OCI-LY1 (cell line): ENCODE measurements around the gene DUSP9.

Source experiments
- H2AFZ ChIP-seq: fragments of 200-600 bp; sonication (generic), shearing (Covaris generic); 2 replicates; pipeline ENCODE4 v1.6.0; 2014; ENCODE audit warnings: antibody characterized with exemption, mild to moderate bottlenecking, low read length
- H3F3A ChIP-seq: fragments of 200-600 bp; sonication (generic), shearing (Covaris generic); 2 replicates; pipeline ENCODE4 v1.6.0; 2014; ENCODE audit warnings: mild to moderate bottlenecking, antibody characterized with exemption, low read length, moderate library complexity; ENCODE audit not compliant: insufficient read depth
- H3K27ac ChIP-seq: fragments of 200-600 bp; sonication (generic); 2 replicates; pipeline ENCODE4 v1.5.1; 2014; ENCODE audit warnings: low read length, mixed run types, mild to moderate bottlenecking, low read depth; ENCODE audit not compliant: poor library complexity, severe bottlenecking
- H3K27me3 ChIP-seq: fragments of 200-600 bp; sonication (generic); 2 replicates; pipeline ENCODE4 v1.6.0; 2014; ENCODE audit warnings: antibody characterized with exemption, mild to moderate bottlenecking, low read length, moderate library complexity; ENCODE audit not compliant: insufficient read depth
- H3K36me3 ChIP-seq: fragments of 200-600 bp; sonication (generic); 2 replicates; pipeline ENCODE4 v1.6.1; 2014; ENCODE audit warnings: mild to moderate bottlenecking, antibody characterized with exemption, low read length, moderate library complexity, mixed read lengths; ENCODE audit not compliant: insufficient read depth
- H3K4me1 ChIP-seq: fragments of 200-600 bp; sonication (generic); 2 replicates; pipeline ENCODE4 v1.5.1; 2014; ENCODE audit warnings: mild to moderate bottlenecking, low read length, moderate library complexity; ENCODE audit not compliant: insufficient read depth, severe bottlenecking
- H3K4me2 ChIP-seq: fragments of 200-600 bp; sonication (generic), shearing (Covaris generic); 2 replicates; pipeline ENCODE4 v1.6.1; 2014; ENCODE audit warnings: low read length
- H3K4me3 ChIP-seq: fragments of 200-600 bp; sonication (generic); 2 replicates; pipeline ENCODE4 v1.5.1; 2014; ENCODE audit warnings: low read length, low read depth, mild to moderate bottlenecking, mixed read lengths; ENCODE audit not compliant: poor library complexity, severe bottlenecking
- H3K79me2 ChIP-seq: fragments of 200-600 bp; shearing (Covaris generic); 2 replicates; pipeline ENCODE4 v1.6.1; 2016; ENCODE audit warnings: mixed run types, low read length, mixed read lengths; ENCODE audit not compliant: insufficient read depth
- H3K9ac ChIP-seq: fragments of 200-600 bp; sonication (generic), shearing (Covaris generic); 2 replicates; pipeline ENCODE4 v1.6.1; 2014; ENCODE audit warnings: mild to moderate bottlenecking, low read length, mixed read lengths
- H3K9me2 ChIP-seq: fragments of 200-600 bp; sonication (generic), shearing (Covaris generic); 2 replicates; pipeline ENCODE4 v1.6.1; 2014; ENCODE audit warnings: low read depth, mild to moderate bottlenecking, low read length, mixed read lengths
- H3K9me3 ChIP-seq: fragments of 200-600 bp; shearing (Covaris generic); 2 replicates; pipeline ENCODE4 v1.6.1; 2014; ENCODE audit warnings: low read length, mixed read lengths
- H4K20me1 ChIP-seq: fragments of 200-600 bp; sonication (generic), shearing (Covaris generic); 2 replicates; pipeline ENCODE4 v1.6.0; 2016; ENCODE audit warnings: mild to moderate bottlenecking, low read length; ENCODE audit not compliant: insufficient read depth
- CTCF ChIP-seq: fragments of 200-600 bp; sonication (generic), shearing (Covaris generic); IDR thresholded peaks from 2 replicates; pipeline ENCODE4 v1.5.1; 2017; ENCODE audit warnings: mild to moderate bottlenecking, antibody characterized with exemption, low read length, moderate library complexity, mixed read lengths
- EZH2 ChIP-seq: fragments of 200-600 bp; sonication (generic), shearing (Covaris generic); IDR thresholded peaks from 2 replicates; pipeline ENCODE4 v1.8.0; 2017; ENCODE audit warnings: borderline replicate concordance, mixed run types, mild to moderate bottlenecking, antibody characterized with exemption, low read length, moderate library complexity, mixed read lengths

Gene DUSP9

DNA sequence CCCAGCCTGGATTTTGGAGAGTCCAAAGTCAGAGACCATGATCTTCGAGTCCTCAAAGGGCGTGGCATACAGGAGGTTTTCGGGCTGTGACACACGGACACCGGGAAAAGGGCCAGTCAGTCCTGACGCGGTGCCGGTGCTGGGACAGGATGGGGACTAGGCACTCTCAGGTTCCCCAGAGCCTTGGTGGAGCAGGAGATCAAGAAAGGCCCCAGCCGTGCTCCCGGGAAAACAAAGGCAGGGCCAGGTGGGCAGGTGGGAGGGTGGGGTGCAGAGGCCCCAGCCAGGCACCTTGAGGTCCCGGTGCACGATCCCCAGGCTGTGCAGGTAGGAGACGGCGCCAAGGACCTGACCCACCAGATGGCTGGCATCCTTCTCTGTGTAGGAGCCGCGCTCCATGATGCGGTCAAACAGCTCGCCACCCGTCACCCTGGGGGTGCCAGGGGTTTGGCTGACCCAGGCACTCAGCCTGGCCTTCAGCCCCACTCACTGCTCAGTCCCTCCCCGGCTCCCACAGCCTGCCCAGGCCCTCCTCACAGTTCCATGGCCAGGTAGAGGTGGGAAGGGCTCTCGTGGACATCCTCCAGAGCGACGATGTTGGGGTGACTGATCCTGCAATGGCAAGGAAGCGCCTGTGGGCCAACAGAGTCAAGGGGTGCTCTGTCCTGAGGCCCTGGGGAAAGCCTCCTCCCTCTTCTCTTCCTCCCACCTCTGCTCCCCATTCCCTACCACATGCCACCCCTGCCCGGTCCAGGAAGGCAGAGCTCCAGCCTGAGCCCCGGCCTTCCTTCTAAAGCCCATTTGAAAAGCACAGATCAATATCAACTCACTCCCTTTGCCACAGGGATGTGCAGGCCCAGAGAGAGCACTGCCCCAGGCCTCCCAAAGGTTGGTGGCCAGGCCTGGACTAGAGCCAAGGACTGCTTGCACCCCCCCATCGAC lies 24.9 kb downstream of the DUSP9 start:
- TF ChIP-seq EZH2 (no peak), CTCF (no peak)
- Histone ChIP-seq H3K27me3 (no peaks in the 10 kb centered on the region), H3K9me3 (no peaks in the 10 kb centered on the region), H3K9ac (no peak overlapping the region), H3K27ac (no peak overlapping the region), H3F3A (no peaks in the 10 kb centered on the region), H2AFZ (no peak overlapping the region), H3K79me2 (no peaks in the 10 kb centered on the region), H3K9me2 (no peaks in the 10 kb centered on the region), H3K4me2 (no peak overlapping the region), H3K4me1 (peaks cover 4% of the 10 kb centered on the region), H4K20me1 (no peaks in the 10 kb centered on the region), H3K4me3 (no peak overlapping the region), H3K36me3 (no peaks in the 10 kb centered on the region)

DNA sequence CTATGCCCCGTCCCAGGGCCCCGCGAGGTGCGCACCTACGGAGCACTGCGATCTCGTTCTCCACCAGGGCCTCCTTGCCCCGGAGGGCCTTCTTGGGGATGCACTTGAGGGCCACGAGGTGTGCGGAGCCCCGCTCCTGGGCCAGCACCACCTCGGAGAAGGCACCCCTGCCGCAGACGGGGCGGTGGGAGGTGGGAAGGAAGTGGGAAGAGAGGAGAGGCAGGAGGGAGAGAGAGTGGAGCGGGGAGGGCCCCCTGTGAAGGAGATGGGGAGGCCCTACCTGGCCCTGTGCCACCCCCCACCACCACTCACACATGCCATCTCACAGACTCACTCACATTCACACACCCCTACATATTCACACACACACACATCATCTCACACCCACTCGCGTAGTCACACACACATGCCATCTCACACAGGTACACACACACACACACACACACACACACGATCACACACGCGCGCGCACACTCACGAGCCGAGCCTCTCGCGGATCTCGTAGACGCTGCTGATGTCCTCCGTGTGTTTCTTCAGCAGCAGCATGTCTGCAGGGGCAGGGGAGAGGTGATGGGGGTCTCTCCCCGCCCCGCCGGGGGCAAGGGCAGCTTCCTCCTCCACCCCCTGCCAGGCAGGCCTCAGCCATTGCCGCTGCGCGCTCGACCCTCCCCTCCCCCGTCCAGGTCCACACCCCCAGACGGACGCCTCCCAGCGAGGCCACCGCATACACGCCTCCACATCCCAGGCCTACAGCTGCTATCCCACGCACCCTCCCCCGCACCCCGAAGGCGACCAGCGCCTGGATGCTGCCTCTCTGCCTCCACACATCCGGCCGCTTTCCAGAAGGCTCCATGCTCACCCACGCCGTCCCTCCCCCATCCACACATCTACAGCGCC lies 25.8 kb downstream of the DUSP9 start:
- no peak overlapping the region for H3K4me2 ChIP-seq
- H3K4me1 ChIP-seq: no peaks in the 10 kb centered on the region
- H3K9me2 ChIP-seq: no peaks in the 10 kb centered on the region
- H3F3A ChIP-seq: no peaks in the 10 kb centered on the region
- H3K4me3 ChIP-seq: no peak overlapping the region
- no peak overlapping the region for H3K9ac ChIP-seq
- H3K36me3 ChIP-seq: no peaks in the 10 kb centered on the region
- TF ChIP-seq EZH2: no peak
- H2AFZ ChIP-seq: no peak overlapping the region
- H3K27ac ChIP-seq: no peak overlapping the region
- H3K9me3 ChIP-seq: no peaks in the 10 kb centered on the region
- no peaks in the 10 kb centered on the region for H3K79me2 ChIP-seq
- H3K27me3 ChIP-seq: no peaks in the 10 kb centered on the region
- H4K20me1 ChIP-seq: no peaks in the 10 kb centered on the region

DNA sequence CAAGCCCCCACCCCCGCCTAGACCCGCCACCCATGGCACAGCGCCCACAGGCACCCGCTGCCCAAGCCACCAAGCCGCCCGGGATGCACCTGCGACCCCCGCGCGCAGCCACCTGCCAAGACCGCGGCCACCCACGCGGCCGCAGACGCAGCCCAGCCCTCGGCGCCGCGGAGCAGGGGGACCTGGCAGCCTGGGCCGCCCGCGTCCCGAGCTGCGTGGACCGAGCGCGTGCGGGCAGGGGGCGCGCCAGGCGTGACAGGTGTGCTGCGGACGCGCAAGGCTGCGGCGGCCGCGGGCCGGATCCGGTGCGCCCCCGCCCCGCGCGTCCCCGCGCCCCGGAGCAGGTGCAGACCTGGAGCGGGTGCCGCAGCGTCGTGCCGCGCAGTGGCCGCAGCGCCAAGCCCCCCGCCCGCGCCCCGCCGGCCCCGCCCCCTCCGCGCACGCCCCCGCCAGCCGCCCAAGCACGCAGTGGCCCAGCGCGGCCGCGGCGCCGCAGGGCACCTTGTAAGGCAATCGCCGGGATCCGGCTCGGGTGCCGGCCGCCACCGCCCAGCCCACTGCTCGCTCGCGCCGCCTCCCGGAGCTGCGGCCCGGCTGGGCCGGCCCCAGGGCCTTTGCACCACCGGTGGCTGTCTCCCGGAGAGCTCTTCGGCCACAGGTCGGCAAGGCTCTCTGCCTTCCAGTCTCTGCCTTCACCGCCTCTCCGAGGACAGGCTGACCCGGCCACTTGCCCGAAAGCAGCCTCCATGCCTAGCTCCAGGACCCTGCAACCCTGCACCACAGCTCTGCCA lies 26.6 kb downstream of the DUSP9 start, which contains the start of gene PNCK:
TSS of gene PNCK (minus strand) at position 386 of the 791 bp plus-strand sequence. CDS start 737 bp downstream, outside the sequence.
- Histone ChIP-seq H3K27ac (no peak within 1 kb of the TSS), H3K9ac (no peak within 1 kb of the TSS), H3F3A (no peaks in the 10 kb centered on the region), H3K9me3 (no peaks in the 10 kb centered on the region), H3K9me2 (no peaks in the 10 kb centered on the region), H3K79me2 (no peaks in the 10 kb centered on the region), H3K36me3 (no peaks in the 10 kb centered on the region), H3K4me3 (no peak within 1 kb of the TSS), H2AFZ (no peak within 1 kb of the TSS), H4K20me1 (no peaks in the 10 kb centered on the region), H3K4me2 (no peak within 1 kb of the TSS), H3K27me3 (no peaks in the 10 kb centered on the region), H3K4me1 (no peaks in the 10 kb centered on the region)
- TF ChIP-seq CTCF: no peak
- no peak for TF ChIP-seq EZH2
